Measurements from ENCODE around the gene AP4B1. TPM values are rescaled to one million over a fixed set of nuclear protein-coding genes. Genes with fewer than 3 reads are reported as not detected.

The AP4B1 gene
- polyA plus RNA-seq, 1 donor from 2014 or later, result 178 TPM

DNA sequence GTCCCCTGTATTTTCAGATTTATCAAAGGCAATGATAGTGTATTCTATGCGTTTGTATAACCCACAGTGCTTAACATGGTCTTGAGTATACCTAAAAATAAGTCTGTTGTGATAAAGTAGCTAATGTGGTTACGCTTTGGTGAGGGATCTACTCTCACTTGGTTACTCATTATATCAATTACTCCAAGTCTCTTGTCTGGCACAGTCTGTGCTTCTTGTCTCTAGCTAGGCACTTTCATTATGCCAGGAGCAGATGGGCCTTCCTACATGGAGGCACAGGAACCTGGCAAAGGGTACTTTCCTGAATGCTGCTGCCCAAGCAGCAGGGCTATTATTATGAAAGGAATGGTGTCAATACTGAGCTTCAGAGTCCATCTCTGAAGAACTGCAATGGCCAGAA, 28.9 kb downstream of the AP4B1 start:
- H2AFZ ChIP-seq (ENCODE audit: low read depth, low read length), result no peak overlapping the region
- no peaks in the 10 kb centered on the region for H3K36me3 ChIP-seq (ENCODE audit: insufficient read depth, low read length)
- TF ChIP-seq, protein P1, sequence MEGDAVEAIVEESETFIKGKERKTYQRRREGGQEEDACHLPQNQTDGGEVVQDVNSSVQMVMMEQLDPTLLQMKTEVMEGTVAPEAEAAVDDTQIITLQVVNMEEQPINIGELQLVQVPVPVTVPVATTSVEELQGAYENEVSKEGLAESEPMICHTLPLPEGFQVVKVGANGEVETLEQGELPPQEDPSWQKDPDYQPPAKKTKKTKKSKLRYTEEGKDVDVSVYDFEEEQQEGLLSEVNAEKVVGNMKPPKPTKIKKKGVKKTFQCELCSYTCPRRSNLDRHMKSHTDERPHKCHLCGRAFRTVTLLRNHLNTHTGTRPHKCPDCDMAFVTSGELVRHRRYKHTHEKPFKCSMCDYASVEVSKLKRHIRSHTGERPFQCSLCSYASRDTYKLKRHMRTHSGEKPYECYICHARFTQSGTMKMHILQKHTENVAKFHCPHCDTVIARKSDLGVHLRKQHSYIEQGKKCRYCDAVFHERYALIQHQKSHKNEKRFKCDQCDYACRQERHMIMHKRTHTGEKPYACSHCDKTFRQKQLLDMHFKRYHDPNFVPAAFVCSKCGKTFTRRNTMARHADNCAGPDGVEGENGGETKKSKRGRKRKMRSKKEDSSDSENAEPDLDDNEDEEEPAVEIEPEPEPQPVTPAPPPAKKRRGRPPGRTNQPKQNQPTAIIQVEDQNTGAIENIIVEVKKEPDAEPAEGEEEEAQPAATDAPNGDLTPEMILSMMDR (IDR thresholded peaks at IDR 0.05; ENCODE audit: poor library complexity, severe bottlenecking), result no peak
- TF ChIP-seq SMC3 (conservative IDR thresholded peaks at IDR 0.05; ENCODE audit: poor library complexity) (no peak), EP300 (conservative IDR thresholded peaks at IDR 0.05; ENCODE audit: poor library complexity, severe bottlenecking) (no peak), TAF1 (IDR thresholded peaks at IDR 0.05; ENCODE audit: low read depth) (no peak), MXI1 (conservative IDR thresholded peaks at IDR 0.05; ENCODE audit: poor library complexity, severe bottlenecking) (no peak), POLR2AphosphoS5 (IDR thresholded peaks at IDR 0.05) (no peak), EZH2 (IDR thresholded peaks at IDR 0.05; ENCODE audit: borderline replicate concordance, insufficient read depth, low read length, poor library complexity, severe bottlenecking) (no peak), RAD21 (conservative IDR thresholded peaks at IDR 0.05) (no peak)
- TF ChIP-seq, protein P2, sequence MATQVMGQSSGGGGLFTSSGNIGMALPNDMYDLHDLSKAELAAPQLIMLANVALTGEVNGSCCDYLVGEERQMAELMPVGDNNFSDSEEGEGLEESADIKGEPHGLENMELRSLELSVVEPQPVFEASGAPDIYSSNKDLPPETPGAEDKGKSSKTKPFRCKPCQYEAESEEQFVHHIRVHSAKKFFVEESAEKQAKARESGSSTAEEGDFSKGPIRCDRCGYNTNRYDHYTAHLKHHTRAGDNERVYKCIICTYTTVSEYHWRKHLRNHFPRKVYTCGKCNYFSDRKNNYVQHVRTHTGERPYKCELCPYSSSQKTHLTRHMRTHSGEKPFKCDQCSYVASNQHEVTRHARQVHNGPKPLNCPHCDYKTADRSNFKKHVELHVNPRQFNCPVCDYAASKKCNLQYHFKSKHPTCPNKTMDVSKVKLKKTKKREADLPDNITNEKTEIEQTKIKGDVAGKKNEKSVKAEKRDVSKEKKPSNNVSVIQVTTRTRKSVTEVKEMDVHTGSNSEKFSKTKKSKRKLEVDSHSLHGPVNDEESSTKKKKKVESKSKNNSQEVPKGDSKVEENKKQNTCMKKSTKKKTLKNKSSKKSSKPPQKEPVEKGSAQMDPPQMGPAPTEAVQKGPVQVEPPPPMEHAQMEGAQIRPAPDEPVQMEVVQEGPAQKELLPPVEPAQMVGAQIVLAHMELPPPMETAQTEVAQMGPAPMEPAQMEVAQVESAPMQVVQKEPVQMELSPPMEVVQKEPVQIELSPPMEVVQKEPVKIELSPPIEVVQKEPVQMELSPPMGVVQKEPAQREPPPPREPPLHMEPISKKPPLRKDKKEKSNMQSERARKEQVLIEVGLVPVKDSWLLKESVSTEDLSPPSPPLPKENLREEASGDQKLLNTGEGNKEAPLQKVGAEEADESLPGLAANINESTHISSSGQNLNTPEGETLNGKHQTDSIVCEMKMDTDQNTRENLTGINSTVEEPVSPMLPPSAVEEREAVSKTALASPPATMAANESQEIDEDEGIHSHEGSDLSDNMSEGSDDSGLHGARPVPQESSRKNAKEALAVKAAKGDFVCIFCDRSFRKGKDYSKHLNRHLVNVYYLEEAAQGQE (IDR thresholded peaks at IDR 0.05; ENCODE audit: borderline replicate concordance), result no peak
- H3F3A ChIP-seq (ENCODE audit: insufficient read depth, low read length, poor library complexity, severe bottlenecking), result no peaks in the 10 kb centered on the region
- no peak overlapping the region for H3K4me3 ChIP-seq (ENCODE audit: low read length)
- H3K27ac ChIP-seq (ENCODE audit: low read length), result no peak overlapping the region
- no peaks in the 10 kb centered on the region for H4K20me1 ChIP-seq (ENCODE audit: insufficient read depth)
- no peak overlapping the region for H3K4me2 ChIP-seq (ENCODE audit: low read length)
- H3K79me2 ChIP-seq (replicated peaks; ENCODE audit: insufficient read depth, low read length), result no peaks in the 10 kb centered on the region
- no peak overlapping the region for H3K9ac ChIP-seq (ENCODE audit: low read length)
- H3K9me3 ChIP-seq (ENCODE audit: low read length), result no peaks in the 10 kb centered on the region
- H3K27me3 ChIP-seq (ENCODE audit: insufficient read depth, low read depth, low read length), result no peaks in the 10 kb centered on the region
- no peaks in the 10 kb centered on the region for H3K9me2 ChIP-seq (ENCODE audit: insufficient read depth, low read length)

DNA sequence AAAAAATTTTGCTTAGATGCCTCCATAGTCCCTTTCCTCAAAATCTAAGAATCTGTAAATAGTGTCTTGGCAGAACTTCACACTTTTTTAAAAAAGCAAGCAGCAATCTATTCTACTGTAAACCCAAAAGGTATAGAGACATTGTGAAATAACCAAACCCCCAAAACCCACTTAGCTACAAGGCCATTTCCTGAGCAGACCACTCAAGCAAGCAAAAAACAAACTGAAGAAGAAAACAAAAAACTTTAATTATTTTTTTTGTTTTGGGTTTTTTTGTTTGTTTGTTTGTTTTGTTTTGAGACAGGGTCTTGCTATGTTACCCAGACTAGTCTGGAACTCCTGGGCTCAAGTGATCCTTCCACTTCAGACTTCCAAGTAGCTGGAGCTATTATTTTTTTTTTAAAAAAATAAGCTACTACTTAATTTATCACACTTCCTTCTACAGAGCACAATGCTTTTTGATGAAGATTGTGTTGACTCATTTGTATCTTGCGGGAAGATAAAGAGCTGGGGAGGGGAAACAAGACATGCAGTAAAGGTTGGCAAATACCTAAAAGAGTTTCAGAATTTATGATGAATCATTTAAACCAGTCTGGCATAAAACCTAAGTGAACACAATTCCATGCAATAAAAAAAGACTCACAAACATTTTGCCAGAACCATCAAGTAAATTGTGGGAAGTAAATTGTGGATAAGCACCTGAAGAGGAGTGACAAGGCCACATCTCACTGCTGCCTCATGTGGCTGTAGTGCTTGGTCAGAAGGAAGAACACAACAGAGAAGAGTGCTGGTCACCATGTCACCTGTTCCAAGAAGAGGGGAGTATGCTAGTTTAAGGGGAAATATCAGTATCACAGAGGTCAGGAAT, 30.4 kb downstream of the AP4B1 start:
- Histone ChIP-seq H3K4me3 (ENCODE audit: low read length) (no peak overlapping the region), H3K9ac (ENCODE audit: low read length) (no peak overlapping the region)

More for the DNA sequence above, 30.4 kb downstream of the AP4B1 start:
- no peaks in the 10 kb centered on the region for H3K9me2 ChIP-seq (ENCODE audit: insufficient read depth, low read length)
- H3K4me2 ChIP-seq (ENCODE audit: low read length), result no peak overlapping the region
- H3F3A ChIP-seq (ENCODE audit: insufficient read depth, low read length, poor library complexity, severe bottlenecking), result no peaks in the 10 kb centered on the region
- no peaks in the 10 kb centered on the region for H3K9me3 ChIP-seq (ENCODE audit: low read length)
- no peaks in the 10 kb centered on the region for H4K20me1 ChIP-seq (ENCODE audit: insufficient read depth)
- no peaks in the 10 kb centered on the region for H3K27me3 ChIP-seq (ENCODE audit: insufficient read depth, low read depth, low read length)
- H3K27ac ChIP-seq (ENCODE audit: low read length), result no peak overlapping the region
- H3K79me2 ChIP-seq (replicated peaks; ENCODE audit: insufficient read depth, low read length), result no peaks in the 10 kb centered on the region
- H3K36me3 ChIP-seq (ENCODE audit: insufficient read depth, low read length), result no peaks in the 10 kb centered on the region
- TF ChIP-seq EZH2 (IDR thresholded peaks at IDR 0.05; ENCODE audit: borderline replicate concordance, insufficient read depth, low read length, poor library complexity, severe bottlenecking), result no peak
- no peak for TF ChIP-seq EP300 (conservative IDR thresholded peaks at IDR 0.05; ENCODE audit: poor library complexity, severe bottlenecking)
- TF ChIP-seq, protein P1 (IDR thresholded peaks at IDR 0.05; ENCODE audit: poor library complexity, severe bottlenecking), result no peak
- TF ChIP-seq MXI1 (conservative IDR thresholded peaks at IDR 0.05; ENCODE audit: poor library complexity, severe bottlenecking), result no peak
- TF ChIP-seq POLR2AphosphoS5 (IDR thresholded peaks at IDR 0.05), result no peak
- no peak for TF ChIP-seq TAF1 (IDR thresholded peaks at IDR 0.05; ENCODE audit: low read depth)
- no peak overlapping the region for H2AFZ ChIP-seq (ENCODE audit: low read depth, low read length)

Measured in neural cell (in vitro differentiated cells).